Measurements from ENCODE around the gene AGAP1.

DNA sequence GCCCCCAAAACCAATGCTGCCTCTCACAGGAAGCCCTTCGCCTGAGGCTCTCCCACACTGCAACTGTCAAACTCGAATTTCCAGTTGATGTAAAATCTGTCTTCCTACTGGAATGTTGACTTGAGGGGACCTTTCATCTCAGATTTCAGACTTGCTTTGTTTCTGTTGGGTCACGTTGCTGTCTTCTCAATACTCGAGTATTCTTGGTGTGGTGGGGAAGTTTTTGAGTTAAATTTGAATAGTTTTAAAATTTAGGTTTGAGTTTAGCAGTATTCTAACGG is 50.8 kb downstream of the AGAP1 start:
- TF ChIP-seq POLR2A (IDR thresholded peaks at IDR 0.05): no peak
- TF ChIP-seq, protein P1, sequence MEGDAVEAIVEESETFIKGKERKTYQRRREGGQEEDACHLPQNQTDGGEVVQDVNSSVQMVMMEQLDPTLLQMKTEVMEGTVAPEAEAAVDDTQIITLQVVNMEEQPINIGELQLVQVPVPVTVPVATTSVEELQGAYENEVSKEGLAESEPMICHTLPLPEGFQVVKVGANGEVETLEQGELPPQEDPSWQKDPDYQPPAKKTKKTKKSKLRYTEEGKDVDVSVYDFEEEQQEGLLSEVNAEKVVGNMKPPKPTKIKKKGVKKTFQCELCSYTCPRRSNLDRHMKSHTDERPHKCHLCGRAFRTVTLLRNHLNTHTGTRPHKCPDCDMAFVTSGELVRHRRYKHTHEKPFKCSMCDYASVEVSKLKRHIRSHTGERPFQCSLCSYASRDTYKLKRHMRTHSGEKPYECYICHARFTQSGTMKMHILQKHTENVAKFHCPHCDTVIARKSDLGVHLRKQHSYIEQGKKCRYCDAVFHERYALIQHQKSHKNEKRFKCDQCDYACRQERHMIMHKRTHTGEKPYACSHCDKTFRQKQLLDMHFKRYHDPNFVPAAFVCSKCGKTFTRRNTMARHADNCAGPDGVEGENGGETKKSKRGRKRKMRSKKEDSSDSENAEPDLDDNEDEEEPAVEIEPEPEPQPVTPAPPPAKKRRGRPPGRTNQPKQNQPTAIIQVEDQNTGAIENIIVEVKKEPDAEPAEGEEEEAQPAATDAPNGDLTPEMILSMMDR (IDR thresholded peaks at IDR 0.05): no peak
